H1 (cell line): ENCODE measurements around the gene UTP25. TPM values are rescaled to one million over a fixed set of nuclear protein-coding genes. Genes with fewer than 3 reads are reported as not detected.

Experiments used
- CTCF ChIA-PET: fragments of 300-600 bp; sonication (Branson Sonifier 250); formaldehyde crosslinking; loops from one replicate; lab custom pipeline; 2021; ENCODE audit not compliant: partially characterized antibody; lab: Charles Lee
- POLR2A ChIA-PET: fragments of 300-600 bp; sonication (Branson Sonifier 250); formaldehyde crosslinking; loops from one replicate; lab custom pipeline; 2021; ENCODE audit warnings: inconsistent platforms; ENCODE audit not compliant: partially characterized antibody; lab: Charles Lee
- DNase-seq, 2 experiments: peaks; one replicate each; pipeline versions ENCODE4 v3.0.0 to v3.0.0-alpha.2; 2010 to 2022; ENCODE audit warnings: low spot score in 2 of 2, low read depth in 1 of 2, mixed read lengths in 1 of 2
- FAIRE-seq: peaks from 2 replicates; lab custom pipeline; 2011; peaks lifted over from hg19 to GRCh38; lab: Jason Lieb, UNC
- H2AFZ ChIP-seq: 2 replicates; pipeline ENCODE4 v1.8.1; 2012; ENCODE audit warnings: low read length, inconsistent platforms
- H2AK5ac ChIP-seq: 2 replicates; pipeline ENCODE4 v1.6.1; 2013; ENCODE audit warnings: low read depth, low read length
- H2BK120ac ChIP-seq: replicated peaks from 2 replicates; pipeline ENCODE3; 2013; ENCODE audit warnings: low read depth, low read length, inconsistent platforms
- H2BK12ac ChIP-seq: 2 replicates; pipeline ENCODE4 v1.6.1; 2013; ENCODE audit warnings: low read depth, low read length
- H2BK15ac ChIP-seq: 2 replicates; pipeline ENCODE4 v1.6.1; 2013; ENCODE audit warnings: low read length
- H2BK20ac ChIP-seq: 2 replicates; pipeline ENCODE4 v1.6.1; 2013; ENCODE audit warnings: low read length
- H2BK5ac ChIP-seq: 2 replicates; pipeline ENCODE4 v1.6.1; 2013; ENCODE audit warnings: low read depth, low read length
- H3K14ac ChIP-seq: 2 replicates; pipeline ENCODE4 v1.6.1; 2013; ENCODE audit warnings: inconsistent platforms; ENCODE audit not compliant: insufficient read length
- H3K18ac ChIP-seq: 2 replicates; pipeline ENCODE4 v1.6.1; 2013; ENCODE audit warnings: low read length; ENCODE audit errors: extremely low read depth
- H3K23ac ChIP-seq: 2 replicates; pipeline ENCODE4 v1.6.1; 2013; ENCODE audit warnings: inconsistent platforms; ENCODE audit not compliant: insufficient read length
- H3K23me2 ChIP-seq: 2 replicates; pipeline ENCODE4 v1.6.1; 2013; ENCODE audit warnings: low read depth, low read length
- H3K27ac ChIP-seq: 2 replicates; pipeline ENCODE4 v1.6.1; 2011; ENCODE audit warnings: low read depth, low read length, inconsistent platforms
- H3K27me3 ChIP-seq, 4 experiments: replicated peaks in 1 of 4; 1 replicate in 1 of 4; 2 replicates in 3 of 4; pipeline versions ENCODE4 v1.6.1 to v1.8.1; 2011 to 2013; ENCODE audit warnings: low read length in 3 of 4, mild to moderate bottlenecking in 3 of 4, inconsistent platforms in 2 of 4, mixed read lengths in 2 of 4, moderate library complexity in 1 of 4; ENCODE audit not compliant: control insufficient read depth in 3 of 4, insufficient read depth in 3 of 4; ENCODE audit errors: extremely low read depth in 1 of 4
- H3K36me3 ChIP-seq, 4 experiments: 2 replicates each; pipeline versions ENCODE4 v1.6.1 to v1.8.1; 2011 to 2013; ENCODE audit warnings: mild to moderate bottlenecking in 4 of 4, low read length in 3 of 4, moderate library complexity in 2 of 4, control low read depth in 1 of 4, inconsistent platforms in 1 of 4; ENCODE audit not compliant: insufficient read depth in 4 of 4, control insufficient read depth in 2 of 4
- H3K4ac ChIP-seq: replicated peaks from 2 replicates; pipeline ENCODE3; 2013; ENCODE audit warnings: low read length, low read depth, mixed read lengths, inconsistent platforms; ENCODE audit not compliant: insufficient read length
- H3K4me1 ChIP-seq, 4 experiments: replicated peaks in 1 of 4; 1 replicate in 1 of 4; 2 replicates in 3 of 4; pipeline versions ENCODE4 v1.6.1 to v1.8.1; 2011 to 2013; ENCODE audit warnings: low read length in 3 of 4, inconsistent platforms in 2 of 4, mixed read lengths in 1 of 4; ENCODE audit not compliant: insufficient read depth in 4 of 4, control insufficient read depth in 3 of 4
- H3K4me2 ChIP-seq, 2 experiments: 2 replicates each; pipeline versions ENCODE4 v1.6.1 to v1.8.1; 2011 to 2013; ENCODE audit warnings: low read depth in 2 of 2, low read length in 2 of 2, control low read depth in 1 of 2, inconsistent platforms in 1 of 2, mild to moderate bottlenecking in 1 of 2; ENCODE audit not compliant: insufficient read depth in 1 of 2
- H3K4me3 ChIP-seq, 4 experiments: fragments of 200-600, 300-600 bp in 1 of 4; sonication (generic), shearing (Covaris generic), sonication (Bioruptor Twin) in 1 of 4; 2 replicates each; pipeline versions ENCODE4 v1.5.1 to v1.8.1; 2011 to 2016; ENCODE audit warnings: low read length in 4 of 4, low read depth in 3 of 4, control low read depth in 2 of 4, inconsistent platforms in 2 of 4, mild to moderate bottlenecking in 2 of 4, mixed read lengths in 1 of 4, moderate library complexity in 1 of 4; ENCODE audit not compliant: insufficient read depth in 2 of 4; ENCODE audit errors: extremely low read depth in 1 of 4
- H3K56ac ChIP-seq: replicated peaks from 2 replicates; pipeline ENCODE3; 2013; ENCODE audit warnings: low read depth, mild to moderate bottlenecking, mixed read lengths, low read length, inconsistent platforms; ENCODE audit not compliant: insufficient read length
- H3K79me1 ChIP-seq: 2 replicates; pipeline ENCODE4 v1.6.1; 2013; ENCODE audit warnings: low read depth, low read length, control low read depth
- H3K79me2 ChIP-seq, 2 experiments: 2 replicates each; pipeline versions ENCODE4 v1.6.1 to v1.8.1; 2012 to 2013; ENCODE audit warnings: low read length in 2 of 2, mild to moderate bottlenecking in 2 of 2, inconsistent platforms in 1 of 2; ENCODE audit not compliant: insufficient read depth in 2 of 2, control insufficient read depth in 1 of 2
- H3K9ac ChIP-seq, 4 experiments: replicated peaks in 1 of 4; 1 replicate in 1 of 4; 2 replicates in 3 of 4; pipeline versions ENCODE4 v1.6.1 to v1.8.1; 2011 to 2013; ENCODE audit warnings: low read depth in 3 of 4, low read length in 3 of 4, control low read depth in 2 of 4, mild to moderate bottlenecking in 2 of 4, moderate library complexity in 2 of 4, inconsistent platforms in 1 of 4; ENCODE audit errors: extremely low read depth in 1 of 4
- H3K9me3 ChIP-seq, 2 experiments: 2 replicates each; pipeline versions ENCODE4 v1.6.1 to v1.8.1; 2012 to 2013; ENCODE audit warnings: mild to moderate bottlenecking in 2 of 2, moderate library complexity in 2 of 2, control low read depth in 1 of 2, inconsistent platforms in 1 of 2, low read depth in 1 of 2, low read length in 1 of 2, mixed read lengths in 1 of 2; ENCODE audit not compliant: insufficient read depth in 2 of 2
- H4K20me1 ChIP-seq, 2 experiments: replicated peaks in 1 of 2; 2 replicates each; pipeline versions ENCODE3 to v1.8.1; 2011 to 2013; ENCODE audit warnings: inconsistent platforms in 2 of 2, low read length in 2 of 2, mild to moderate bottlenecking in 1 of 2; ENCODE audit not compliant: insufficient read depth in 2 of 2, control insufficient read depth in 1 of 2
- H4K5ac ChIP-seq: 2 replicates; pipeline ENCODE4 v1.6.1; 2013; ENCODE audit warnings: low read length, low read depth, mixed read lengths, inconsistent platforms; ENCODE audit not compliant: insufficient read length
- H4K8ac ChIP-seq: 2 replicates; pipeline ENCODE4 v1.8.0; 2013; ENCODE audit warnings: mild to moderate bottlenecking, moderate library complexity, low read length, inconsistent platforms; ENCODE audit not compliant: insufficient read depth; ENCODE audit errors: extremely low read depth
- H4K91ac ChIP-seq: replicated peaks from 2 replicates; pipeline ENCODE3; 2013; ENCODE audit warnings: low read length, mixed read lengths, inconsistent platforms; ENCODE audit not compliant: insufficient read length
- EZH2 ChIP-seq: fragments of 200-600 bp; sonication (generic); IDR thresholded peaks from 2 replicates; pipeline ENCODE4 v1.7.1; 2012; ENCODE audit warnings: low read depth, mild to moderate bottlenecking, moderate library complexity, low read length, inconsistent platforms; ENCODE audit not compliant: severe bottlenecking
- RNF2 ChIP-seq: fragments of 200-900, 300-1000 bp; sonication (generic); IDR thresholded peaks from 2 replicates; pipeline ENCODE4 v1.7.1; 2016; ENCODE audit warnings: borderline replicate concordance, low read depth, mild to moderate bottlenecking, antibody characterized with exemption, low read length; ENCODE audit not compliant: poor library complexity, severe bottlenecking; ENCODE audit errors: missing control alignments
- SUZ12 ChIP-seq: fragments of 200-600 bp; sonication (generic); IDR thresholded peaks from 2 replicates; pipeline ENCODE4 v1.6.1; 2012; ENCODE audit warnings: mild to moderate bottlenecking, inconsistent platforms, low read length, moderate library complexity, mixed read lengths
- YY1 ChIP-seq: IDR thresholded peaks from 2 replicates; pipeline ENCODE4 v1.6.1; 2011; ENCODE audit warnings: low read depth, mild to moderate bottlenecking, low read length
- WGBS, 2 experiments: shearing (Covaris generic) in 1 of 2; methylation state at CpG; one replicate each; pipeline versions ENCODE4 v1.1.6 to v1.1.7; 2013 to 2015; ENCODE audit warnings: low lambda C conversion rate in 2 of 2, mixed read lengths in 2 of 2, inconsistent platforms in 1 of 2, low coverage in 1 of 2, missing lambda C conversion rate in 1 of 2; ENCODE audit not compliant: insufficient replicate concordance in 2 of 2, insufficient coverage in 1 of 2, insufficient read length in 1 of 2; ENCODE audit errors: extremely low coverage in 1 of 2, missing lambda C conversion rate in 1 of 2; 5-methylcytosine and 5-hydroxymethylcytosine counted together
- polyA plus RNA-seq, 7 experiments: library from polyadenylated mRNA; depleted of rRNA in 3 of 7; stranded (reverse) in 5 of 7; unstranded in 2 of 7; fragments of >200 nt in 5 of 7; fragments of 200-250 nt in 2 of 7; gene quantifications; 1 replicate in 5 of 7; 2 replicates in 1 of 7; 4 replicates in 1 of 7; pipeline versions ENCODE4 v1.2.1 to v1.2.3, GENCODE V29; 2011 to 2013; ENCODE audit warnings: missing spikeins in 2 of 7, mixed read lengths in 2 of 7
- total RNA-seq: library from RNA; stranded (reverse); fragmentation: NEBNext Ultra II Directional; extraction: Animal tissue kit (Norgen Biotek cat#: 25700); gene quantifications from 2 replicates; pipeline ENCODE4 v1.2.1, GENCODE V29; 2021

The UTP25 gene
- total and polyA plus RNA-seq, 2 of the 8 experiments (the other 6 are each of a cell fraction or from before 2014, with no cell fraction given): 4.0 to 7.6 TPM

- DNase-seq: no peak
- no peak overlapping the region for H3K4me3 ChIP-seq
- no peak overlapping the region for H3K4ac ChIP-seq
- H3K27ac ChIP-seq: no peak overlapping the region
- no peak overlapping the region for H3K4me2 ChIP-seq
- H4K5ac ChIP-seq: no peak overlapping the region
- WGBS, 2 experiments: 93% methylated on average over 7 of the region's 7 CpGs; no CpG with 5 or more reads in 1 of the 2 experiments
- no peak overlapping the region for H4K91ac ChIP-seq
- H3K9ac ChIP-seq: no peak overlapping the region
- H3K4me1 ChIP-seq: no peaks in the 10 kb centered on the region; a peak in 1 of 7 replicates
- POLR2A ChIA-PET: no interaction called here
- no peak overlapping the region for H3K56ac ChIP-seq
- no peak overlapping the region for H3K23ac ChIP-seq
- no peaks in the 10 kb centered on the region for H4K20me1 ChIP-seq
- CTCF ChIA-PET: interaction anchor here (0.9 to 2.3 kb wide), 3 partner anchors 10 to 51 kb away, joined by 3 to 14 read pairs (median 5); no protein-coding TSS in a partner anchor
- H3K18ac ChIP-seq: no peak overlapping the region
- H2AK5ac ChIP-seq: no peak overlapping the region
- H3K14ac ChIP-seq: no peak overlapping the region
- H3K79me2 ChIP-seq: no peaks in the 10 kb centered on the region
- TF ChIP-seq SUZ12 (no peak), YY1 (no peak), RNF2 (no peak), EZH2 (no peak)
- H2AFZ ChIP-seq: no peak overlapping the region
- no peaks in the 10 kb centered on the region for H3K23me2 ChIP-seq
- H4K8ac ChIP-seq: no peak overlapping the region
- no peak overlapping the region for H2BK20ac ChIP-seq
- no peak overlapping the region for H2BK12ac ChIP-seq
- FAIRE-seq: no peak
- H3K79me1 ChIP-seq: no peaks in the 10 kb centered on the region
- H3K9me3 ChIP-seq: peaks cover 0 to 6% of the 10 kb centered on the region in 2 experiments; a peak in 1 of 4 replicates
- H3K27me3 ChIP-seq: no peaks in the 10 kb centered on the region
- no peak overlapping the region for H2BK5ac ChIP-seq
- no peaks in the 10 kb centered on the region for H3K36me3 ChIP-seq
- H2BK120ac ChIP-seq: no peak overlapping the region
- H2BK15ac ChIP-seq: no peak overlapping the region
Measured at GRCh38 chr1:209885403-209886218, 57.8 kb downstream of the UTP25 start.
